ENCODE results near the gene FGF19.

The FGF19 gene, protein sequence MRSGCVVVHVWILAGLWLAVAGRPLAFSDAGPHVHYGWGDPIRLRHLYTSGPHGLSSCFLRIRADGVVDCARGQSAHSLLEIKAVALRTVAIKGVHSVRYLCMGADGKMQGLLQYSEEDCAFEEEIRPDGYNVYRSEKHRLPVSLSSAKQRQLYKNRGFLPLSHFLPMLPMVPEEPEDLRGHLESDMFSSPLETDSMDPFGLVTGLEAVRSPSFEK

DNA sequence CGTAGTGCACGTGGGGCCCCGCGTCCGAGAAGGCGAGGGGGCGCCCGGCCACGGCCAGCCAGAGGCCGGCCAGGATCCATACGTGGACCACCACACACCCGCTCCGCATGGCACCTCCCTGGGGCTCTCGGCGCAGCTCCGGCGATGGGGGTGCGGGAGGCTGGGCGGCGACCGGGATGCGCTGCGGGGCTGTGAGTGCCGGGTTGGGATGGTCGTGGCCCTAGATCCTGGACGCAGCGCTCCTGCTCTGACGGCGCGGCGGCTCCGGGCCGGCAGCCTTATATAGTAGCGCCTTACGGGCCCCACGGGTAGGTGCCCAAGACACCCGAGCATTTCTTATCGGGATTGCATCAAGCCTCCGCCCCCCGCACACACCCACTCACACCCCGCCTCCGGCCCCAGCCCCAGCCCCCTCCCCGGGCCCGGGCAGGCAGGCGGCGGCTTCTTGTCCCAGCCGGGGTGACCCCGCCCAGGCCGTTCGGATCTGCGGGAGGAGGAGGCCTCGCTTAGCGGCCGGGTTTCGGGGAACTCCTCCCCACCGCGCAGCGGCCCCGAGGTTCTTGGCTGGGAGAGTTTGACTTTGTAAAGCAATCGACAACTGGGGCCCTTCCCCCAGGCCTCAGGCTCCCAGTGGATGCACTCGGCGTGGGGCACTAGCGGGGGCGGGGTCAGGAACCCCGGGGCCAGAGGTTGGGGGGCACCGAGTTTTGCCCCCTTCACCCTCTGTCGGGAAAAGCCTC is at the start of gene FGF19:
TSS of gene FGF19 (minus strand) at position 255 of the 740 bp plus-strand sequence. CDS start at position 109, 146 bp downstream.
- no peak within 1 kb of the TSS for H3K4me3 ChIP-seq (ENCODE audit: low read depth, low read length)
- TF ChIP-seq, protein P1, sequence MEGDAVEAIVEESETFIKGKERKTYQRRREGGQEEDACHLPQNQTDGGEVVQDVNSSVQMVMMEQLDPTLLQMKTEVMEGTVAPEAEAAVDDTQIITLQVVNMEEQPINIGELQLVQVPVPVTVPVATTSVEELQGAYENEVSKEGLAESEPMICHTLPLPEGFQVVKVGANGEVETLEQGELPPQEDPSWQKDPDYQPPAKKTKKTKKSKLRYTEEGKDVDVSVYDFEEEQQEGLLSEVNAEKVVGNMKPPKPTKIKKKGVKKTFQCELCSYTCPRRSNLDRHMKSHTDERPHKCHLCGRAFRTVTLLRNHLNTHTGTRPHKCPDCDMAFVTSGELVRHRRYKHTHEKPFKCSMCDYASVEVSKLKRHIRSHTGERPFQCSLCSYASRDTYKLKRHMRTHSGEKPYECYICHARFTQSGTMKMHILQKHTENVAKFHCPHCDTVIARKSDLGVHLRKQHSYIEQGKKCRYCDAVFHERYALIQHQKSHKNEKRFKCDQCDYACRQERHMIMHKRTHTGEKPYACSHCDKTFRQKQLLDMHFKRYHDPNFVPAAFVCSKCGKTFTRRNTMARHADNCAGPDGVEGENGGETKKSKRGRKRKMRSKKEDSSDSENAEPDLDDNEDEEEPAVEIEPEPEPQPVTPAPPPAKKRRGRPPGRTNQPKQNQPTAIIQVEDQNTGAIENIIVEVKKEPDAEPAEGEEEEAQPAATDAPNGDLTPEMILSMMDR (IDR thresholded peaks at IDR 0.05; ENCODE audit: control insufficient read depth, extremely low read depth, insufficient read depth) = no peak
- DNase-seq (ENCODE audit: low read depth) = no peak

DNA sequence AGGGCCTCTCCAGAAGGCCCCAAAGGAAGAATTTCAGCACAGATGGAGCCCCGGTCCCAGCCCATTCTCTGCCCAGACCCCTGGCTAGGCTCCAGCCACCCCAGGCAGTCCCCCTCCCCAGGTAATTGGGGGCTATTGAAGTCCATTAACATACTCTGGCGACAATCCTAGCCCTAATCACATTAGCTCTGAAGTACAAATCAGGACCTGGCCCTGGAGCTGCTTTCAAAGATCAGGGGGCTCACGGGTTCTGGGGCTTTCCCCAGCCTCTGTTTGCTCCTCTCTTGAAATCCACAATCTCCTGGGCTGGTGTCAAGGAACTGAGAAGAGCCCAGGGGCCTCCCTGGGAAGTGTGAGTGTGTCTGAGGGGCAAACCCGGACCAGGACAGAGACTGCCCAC is 49.1 kb upstream of the FGF19 start:
- TF ChIP-seq, protein P1 (IDR thresholded peaks at IDR 0.05; ENCODE audit: control insufficient read depth, extremely low read depth, insufficient read depth) = no peak
- no peak overlapping the region for H3K4me3 ChIP-seq (ENCODE audit: low read depth, low read length)
- DNase-seq (ENCODE audit: low read depth) = no peak

DNA sequence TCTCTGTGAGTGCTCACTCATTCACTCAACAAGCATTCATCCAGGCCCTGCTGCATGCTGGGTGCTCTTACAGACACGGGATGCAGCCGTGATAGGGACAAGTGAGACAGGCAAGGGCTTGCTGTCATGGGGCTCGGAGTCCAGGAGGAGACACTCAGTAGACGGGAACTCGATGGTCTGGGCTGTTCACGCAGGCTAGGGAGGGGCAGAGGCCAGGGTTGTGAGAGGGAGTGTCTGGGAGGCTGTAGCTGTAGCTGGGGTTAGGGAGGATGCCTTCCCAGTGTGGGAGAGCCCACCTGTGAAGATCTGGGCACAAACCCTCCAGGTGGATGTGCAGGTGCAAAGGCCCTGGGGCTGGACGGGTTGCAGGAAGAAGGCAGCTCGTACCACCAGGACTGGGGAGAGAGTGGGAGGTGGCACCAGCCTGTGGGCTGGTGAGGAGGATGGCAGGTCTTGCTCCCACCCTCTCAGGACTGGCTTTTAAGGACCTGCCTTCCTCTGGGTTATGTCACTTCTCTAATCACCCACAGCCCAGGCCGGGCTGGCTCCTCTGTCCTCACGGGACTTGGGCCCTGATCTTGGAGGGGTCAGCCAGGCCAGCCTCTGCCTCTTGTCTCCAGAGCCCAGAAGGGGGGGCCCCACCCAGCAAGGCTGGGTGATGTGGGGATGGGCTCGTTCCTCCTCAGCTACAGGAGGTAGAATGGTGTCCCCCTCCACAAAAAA is 47.2 kb upstream of the FGF19 start:
- DNase-seq (ENCODE audit: low read depth) = no peak
- no peak overlapping the region for H3K4me3 ChIP-seq (ENCODE audit: low read depth, low read length)
- TF ChIP-seq, protein P1 (IDR thresholded peaks at IDR 0.05; ENCODE audit: control insufficient read depth, extremely low read depth, insufficient read depth) = no peak

DNA sequence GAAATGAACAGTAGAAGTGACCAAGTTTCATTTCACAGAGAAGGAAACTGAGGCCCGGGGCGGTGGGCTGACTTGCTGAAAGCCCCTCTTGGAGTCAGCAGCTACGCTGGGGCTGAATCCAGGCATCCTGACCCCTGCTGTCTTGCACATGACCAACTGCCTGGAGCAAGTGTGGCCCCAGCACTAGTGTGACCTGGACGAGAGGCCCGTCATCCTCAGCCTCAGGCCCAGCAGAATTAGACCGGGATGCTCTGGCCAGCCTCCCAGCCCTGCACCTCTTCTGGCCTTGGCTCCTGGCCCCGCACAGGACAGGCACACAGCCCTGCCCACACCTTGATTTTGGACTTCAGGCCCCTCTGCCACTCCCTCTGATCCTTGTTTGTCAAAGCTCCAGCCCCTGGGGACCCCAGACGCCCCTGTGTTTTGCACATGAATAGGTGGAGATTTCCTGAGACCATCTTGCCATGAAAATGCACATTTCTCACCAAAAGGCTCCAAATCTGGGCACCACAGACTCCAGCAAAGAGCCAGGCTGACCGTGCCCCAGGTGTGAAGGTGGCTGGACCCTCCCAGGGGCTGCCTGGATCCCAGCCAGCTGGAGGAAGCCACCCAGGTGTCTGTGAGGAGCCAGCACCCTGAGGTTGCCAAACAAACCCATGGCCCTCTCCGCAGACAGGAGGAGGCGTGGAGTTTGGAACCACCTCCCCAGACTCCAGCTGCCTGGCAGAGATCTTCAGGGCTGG is 46.5 kb upstream of the FGF19 start:
- DNase-seq (ENCODE audit: low read depth) = no peak
- TF ChIP-seq, protein P1 (IDR thresholded peaks at IDR 0.05; ENCODE audit: control insufficient read depth, extremely low read depth, insufficient read depth) = no peak
- H3K4me3 ChIP-seq (ENCODE audit: low read depth, low read length) = no peak overlapping the region

DNA sequence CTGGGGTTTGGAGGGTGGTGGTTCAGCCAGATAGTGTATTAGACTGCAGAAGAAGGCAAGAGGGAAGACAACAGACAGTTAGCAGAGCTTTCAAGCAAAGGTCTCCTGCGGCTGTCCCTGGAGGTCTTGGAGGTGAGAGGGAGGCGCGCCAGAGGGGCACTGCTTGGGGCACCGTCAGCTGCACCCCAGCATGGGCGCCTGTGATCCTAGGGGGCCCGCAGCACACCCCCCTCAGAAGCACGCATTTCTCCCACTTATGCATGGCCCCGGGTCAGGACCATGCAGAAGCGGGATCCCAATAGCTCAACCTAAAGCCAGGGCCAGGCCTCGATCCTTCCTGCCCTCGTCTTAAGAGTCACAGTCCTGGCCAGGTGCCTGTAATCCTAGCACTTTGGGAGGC is 44.8 kb upstream of the FGF19 start:
- TF ChIP-seq, protein P1 (IDR thresholded peaks at IDR 0.05; ENCODE audit: control insufficient read depth, extremely low read depth, insufficient read depth) = no peak
- DNase-seq (ENCODE audit: low read depth) = no peak
- H3K4me3 ChIP-seq (ENCODE audit: low read depth, low read length) = no peak overlapping the region

Measured in LNCaP clone FGC (cell line).